ENCODE measurements around the gene VSNL1.

DNA sequence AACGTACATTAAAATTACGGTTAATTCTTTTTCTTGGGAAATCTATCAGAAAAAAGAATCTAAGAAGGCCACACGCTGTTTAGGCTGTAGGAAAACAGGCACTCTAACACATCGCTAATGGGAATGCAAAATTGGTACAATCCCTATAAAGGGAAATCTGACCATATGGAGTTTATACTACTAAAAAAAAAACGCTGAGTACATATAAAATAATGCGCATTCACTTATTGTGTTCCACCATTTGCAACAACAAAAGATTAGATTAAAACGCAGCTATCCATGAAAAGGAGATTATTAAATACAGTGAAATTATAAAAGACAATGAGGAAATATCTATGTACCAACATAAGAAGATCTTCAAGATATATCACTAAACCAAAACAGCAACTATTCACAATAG, 150.3 kb downstream of the VSNL1 start:
- TF ChIP-seq POLR2A (IDR thresholded peaks at IDR 0.05; ENCODE audit: low read length) (no peak), GATA1 (IDR thresholded peaks at IDR 0.05; ENCODE audit: low read depth, low read length) (no peak)
